GM19099 (cell line): ENCODE measurements around the gene GABARAPL2.
A peak's percentile ranks its signal among the peaks of the same experiment; 100 is the strongest.

Source experiments
- POLR2A ChIP-seq: IDR thresholded peaks from 3 replicates; pipeline ENCODE4 v1.6.1; 2011; ENCODE audit warnings: low read depth; ENCODE audit not compliant: insufficient read length; ENCODE audit errors: extremely low read depth

The GABARAPL2 gene

GRCh38 chr16:75550211-75550662 is 15.9 kb upstream of the GABARAPL2 start:
- peak; percentile 29 for TF ChIP-seq POLR2A

GRCh38 chr16:75552951-75553350 is 13.2 kb upstream of the GABARAPL2 start:
- TF ChIP-seq POLR2A = no peak

DNA sequence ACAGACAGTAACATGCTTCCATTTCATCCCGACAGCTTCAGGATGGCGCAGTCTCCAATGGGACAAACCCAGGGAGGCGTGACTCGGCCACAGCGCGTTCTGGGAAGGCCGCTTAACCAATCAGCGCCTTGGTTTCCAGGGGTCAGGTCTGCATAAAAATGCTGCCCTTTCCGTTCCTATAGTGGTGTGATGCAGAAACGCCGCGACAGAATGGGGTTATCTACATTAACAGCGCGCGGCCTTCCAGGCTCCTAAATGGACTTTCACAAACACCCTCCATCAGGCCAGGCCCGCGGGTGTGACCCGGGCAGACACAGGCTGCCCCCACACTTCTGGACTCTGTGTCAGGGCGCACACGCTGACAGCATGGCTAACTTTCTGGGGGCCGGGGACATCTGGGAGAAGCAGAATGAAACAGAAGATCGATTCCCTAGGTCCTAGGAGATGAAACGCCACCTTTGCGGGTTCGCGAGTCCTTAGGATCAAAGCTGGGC is 10.9 kb upstream of the GABARAPL2 start:
- peak; percentile 37 for TF ChIP-seq POLR2A

- peak; percentile 43 for TF ChIP-seq POLR2A
These were observed 10.3 kb upstream of the GABARAPL2 start, which contains the start of gene TMEM231 for GRCh38 chr16:75555707-75556430. Gene TMEM231, minus strand, starts transcription at chr16:75556252. Its CDS starts 43 bp downstream, at chr16:75556209.

GRCh38 chr16:75556431-75556950 is 9.7 kb upstream of the GABARAPL2 start:
- TF ChIP-seq POLR2A = no peak

DNA sequence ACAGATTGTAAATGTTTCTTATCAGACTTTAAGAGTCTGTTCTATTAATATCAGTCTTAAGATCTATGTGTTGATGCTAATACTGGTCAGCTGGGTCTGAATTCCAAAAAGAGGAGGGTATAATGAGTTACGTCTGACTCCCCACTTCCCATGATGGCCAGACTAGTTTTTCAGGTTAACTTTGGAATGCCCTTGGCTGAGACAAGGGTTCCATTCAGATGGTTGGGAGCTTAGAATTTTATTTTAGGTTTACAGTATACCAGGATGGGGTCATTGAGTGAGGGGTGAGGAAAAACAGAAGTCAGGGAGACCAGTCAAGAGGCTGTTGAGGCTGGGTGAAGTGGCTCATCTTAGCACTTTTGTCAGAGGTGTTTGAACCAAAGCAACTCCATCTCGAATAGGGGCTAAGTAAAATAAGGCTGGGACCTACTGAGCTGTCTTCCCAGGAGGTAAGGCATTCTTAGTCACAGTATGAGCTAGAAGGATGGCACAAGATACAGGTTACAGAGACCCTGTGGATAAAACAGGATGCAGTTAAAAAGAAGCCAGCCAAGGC is 7.3 kb upstream of the GABARAPL2 start:
- TF ChIP-seq POLR2A = no peak

DNA sequence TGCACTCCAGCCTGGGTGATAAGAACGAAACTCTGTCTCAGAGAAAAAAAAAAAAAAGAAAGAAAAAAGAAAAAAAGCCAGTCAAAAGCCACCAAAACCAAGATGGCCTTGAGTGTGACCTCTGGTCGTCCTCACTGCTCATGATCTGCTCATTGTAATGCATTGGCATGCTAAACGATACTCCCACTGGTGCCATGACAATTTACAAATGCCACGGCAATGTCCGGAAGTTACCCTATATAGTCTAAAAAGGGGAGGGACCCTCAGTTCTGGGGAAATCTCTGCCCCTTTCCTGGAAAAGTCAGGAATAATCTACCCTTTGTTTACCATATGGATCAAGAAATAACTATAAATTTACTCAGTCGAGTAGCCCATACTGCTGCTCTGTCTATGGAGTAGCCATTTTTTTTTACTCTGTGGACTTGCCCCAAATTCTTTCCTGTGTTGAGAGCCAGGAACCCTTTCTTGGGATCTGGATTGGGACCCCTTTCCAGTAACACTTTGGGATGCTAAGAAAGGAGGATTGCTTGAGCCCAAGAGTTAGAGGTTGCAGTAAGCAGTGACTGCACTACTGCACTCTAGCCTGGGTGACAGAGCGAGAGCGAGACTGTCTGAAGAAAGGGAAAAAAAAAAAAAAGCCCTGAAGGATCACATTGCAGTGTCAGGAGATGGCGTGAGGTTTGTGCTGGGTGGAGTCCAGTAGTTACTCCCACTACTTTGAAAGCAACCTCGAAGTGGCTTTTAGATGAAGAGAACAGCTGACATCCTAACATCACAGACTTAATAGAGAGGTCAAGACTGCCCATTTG is 6.4 kb upstream of the GABARAPL2 start:
- no peak for TF ChIP-seq POLR2A

GRCh38 chr16:75565640-75566039 is 539 bp upstream of the GABARAPL2 start:
- no peak for TF ChIP-seq POLR2A

DNA sequence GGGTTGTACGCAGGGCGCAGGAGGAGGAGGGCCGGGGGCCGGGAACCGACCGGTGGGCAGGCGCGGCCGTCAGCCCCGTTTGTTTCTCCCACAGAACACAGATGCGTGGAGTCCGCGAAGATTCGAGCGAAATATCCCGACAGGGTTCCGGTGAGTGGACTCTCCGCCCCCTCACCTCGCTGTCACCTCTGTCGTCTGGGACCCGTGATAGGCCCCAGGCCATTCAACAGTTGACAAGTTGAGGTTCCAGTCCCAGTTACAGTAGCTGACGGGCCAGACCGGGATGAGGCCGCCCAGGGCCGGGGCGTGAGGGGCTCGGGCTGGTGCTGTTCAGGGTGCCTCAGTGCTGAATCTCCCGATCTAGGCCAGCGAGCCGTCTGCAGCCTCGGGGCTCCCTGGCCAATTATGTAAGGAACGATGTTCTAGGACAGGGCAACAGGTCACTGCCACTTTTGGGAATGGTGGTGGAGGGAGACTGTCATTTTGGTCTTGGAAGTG is 628 bp downstream of the GABARAPL2 start:
- TF ChIP-seq POLR2A = no peak

GRCh38 chr16:75567911-75568310 is 1.7 kb downstream of the GABARAPL2 start:
- TF ChIP-seq POLR2A = no peak

GRCh38 chr16:75570396-75571065 is 4.4 kb downstream of the GABARAPL2 start:
- TF ChIP-seq POLR2A = no peak

DNA sequence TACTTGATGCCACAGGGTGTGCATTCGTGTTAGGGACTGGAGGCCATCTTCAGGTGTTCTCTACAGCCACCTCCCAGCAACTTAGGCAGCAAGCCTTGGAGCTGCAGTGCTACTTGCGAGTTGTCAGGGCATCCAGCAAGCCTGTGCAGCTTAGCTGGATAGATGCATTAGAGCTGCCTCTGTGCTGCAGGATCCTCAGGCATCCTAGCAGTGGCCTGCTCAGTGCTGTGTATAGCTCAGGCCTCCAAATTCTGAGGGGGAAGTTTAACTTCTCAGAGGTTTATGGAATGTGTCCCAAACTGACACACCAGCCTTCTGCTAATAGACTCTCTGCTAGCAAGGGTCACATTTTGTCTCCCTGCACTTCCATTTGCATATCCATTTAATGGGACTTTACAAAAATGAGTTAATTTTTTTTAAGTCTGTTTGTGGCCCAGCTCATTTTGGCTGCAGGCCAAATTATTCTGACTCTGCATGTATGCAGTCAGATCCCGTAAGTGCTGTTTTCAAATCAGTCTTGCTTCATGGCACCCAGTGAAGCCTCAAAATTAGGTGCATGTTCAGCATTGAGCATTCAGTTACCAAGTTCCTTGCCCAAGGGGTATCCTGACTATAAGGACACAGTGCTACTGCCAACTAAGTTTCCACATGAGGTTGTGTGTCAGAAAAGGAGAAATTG is 6.8 kb downstream of the GABARAPL2 start:
- no peak for TF ChIP-seq POLR2A

- TF ChIP-seq POLR2A = no peak
These were observed 7.8 kb downstream of the GABARAPL2 start for GRCh38 chr16:75573955-75574354.

DNA sequence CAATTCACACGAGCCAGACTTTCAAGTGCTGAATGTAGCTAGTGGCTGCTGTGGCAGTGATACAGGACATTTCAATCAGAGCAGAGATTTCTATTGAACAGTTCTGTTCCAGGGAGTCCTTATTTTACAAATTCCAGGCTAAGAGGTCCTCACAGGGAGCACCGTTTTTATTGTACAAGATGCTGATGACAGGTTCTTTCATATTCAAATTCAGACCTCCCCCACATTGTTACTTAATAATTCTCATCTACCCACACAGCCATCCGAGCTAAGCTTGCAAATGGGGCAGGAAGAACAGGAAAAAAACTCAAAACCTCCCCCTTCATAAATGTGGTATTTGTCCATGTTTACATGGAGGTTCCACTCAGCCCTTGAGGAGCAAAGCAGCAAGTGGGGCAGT is 9.8 kb downstream of the GABARAPL2 start:
- TF ChIP-seq POLR2A = no peak

DNA sequence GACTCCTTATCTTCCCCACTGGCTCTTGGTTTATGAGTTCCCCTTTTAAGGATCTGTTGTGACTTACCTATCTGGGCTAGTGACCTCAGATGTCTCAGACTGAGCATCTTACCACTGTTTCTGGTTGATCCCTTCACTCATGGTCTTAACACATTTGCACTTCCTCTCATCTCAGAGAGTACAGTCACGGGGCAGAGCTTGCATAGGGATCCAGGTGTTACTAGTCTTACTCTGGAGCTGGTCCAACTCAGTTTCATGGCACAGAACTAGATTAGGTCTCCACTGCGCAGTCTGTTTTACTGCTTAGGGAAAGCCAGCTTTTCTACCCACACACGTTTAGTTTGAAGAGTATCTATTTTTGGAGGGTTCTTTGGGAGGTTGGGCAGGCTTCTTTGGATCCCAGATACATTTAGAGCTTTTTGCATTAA is 10.2 kb downstream of the GABARAPL2 start:
- no peak for TF ChIP-seq POLR2A

- TF ChIP-seq POLR2A = no peak
These were observed 12.0 kb downstream of the GABARAPL2 start for GRCh38 chr16:75578212-75578611.
